Diencephalon (tissue), 1 donor: ENCODE results near the gene ANGPTL1. TPM values are rescaled to one million over a fixed set of nuclear protein-coding genes. Genes with fewer than 3 reads are reported as not detected.

Experiments used
- total RNA-seq: library from RNA; depleted of rRNA; stranded (reverse); fragments of >200 nt; gene quantifications from one replicate; pipeline ENCODE4 v1.2.3, GENCODE V29; 2014

The ANGPTL1 gene, protein sequence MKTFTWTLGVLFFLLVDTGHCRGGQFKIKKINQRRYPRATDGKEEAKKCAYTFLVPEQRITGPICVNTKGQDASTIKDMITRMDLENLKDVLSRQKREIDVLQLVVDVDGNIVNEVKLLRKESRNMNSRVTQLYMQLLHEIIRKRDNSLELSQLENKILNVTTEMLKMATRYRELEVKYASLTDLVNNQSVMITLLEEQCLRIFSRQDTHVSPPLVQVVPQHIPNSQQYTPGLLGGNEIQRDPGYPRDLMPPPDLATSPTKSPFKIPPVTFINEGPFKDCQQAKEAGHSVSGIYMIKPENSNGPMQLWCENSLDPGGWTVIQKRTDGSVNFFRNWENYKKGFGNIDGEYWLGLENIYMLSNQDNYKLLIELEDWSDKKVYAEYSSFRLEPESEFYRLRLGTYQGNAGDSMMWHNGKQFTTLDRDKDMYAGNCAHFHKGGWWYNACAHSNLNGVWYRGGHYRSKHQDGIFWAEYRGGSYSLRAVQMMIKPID
- total RNA-seq = 1.8 TPM

DNA sequence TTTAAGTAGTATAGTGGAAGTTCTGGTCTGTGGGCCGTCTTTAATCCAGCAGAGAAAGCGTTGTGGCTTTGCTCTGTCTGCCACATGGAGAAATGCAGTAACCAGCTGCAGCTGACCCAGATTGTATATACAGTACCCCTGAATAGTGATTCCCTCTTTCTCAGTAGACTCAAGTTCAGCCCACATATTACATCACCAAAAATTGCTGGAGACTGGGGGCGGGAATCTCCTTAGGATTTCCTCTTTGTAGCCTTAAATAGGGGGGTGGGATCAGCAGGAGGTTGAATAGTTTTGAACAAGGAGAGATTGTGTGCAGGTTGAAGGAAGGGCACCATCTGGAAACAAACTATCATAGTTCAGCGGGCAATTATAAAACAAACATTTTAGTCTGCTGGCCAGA, at the start of gene ANGPTL1:
ANGPTL1 (minus strand) TSS at position 134 of the 400 bp plus-strand sequence. CDS start 5,301 bp downstream, outside the sequence.

Other genes starting within 250 kb of the ANGPTL1 start
- 67.8 TPM for gene RALGPS2, start 145.8 kb downstream of the ANGPTL1 start, total RNA-seq
- 58.8 TPM for gene FAM20B, start 154.8 kb upstream of the ANGPTL1 start, total RNA-seq
- 17.1 TPM for gene TOR3A, start 211.0 kb upstream of the ANGPTL1 start, total RNA-seq